GM12874 (cell line): ENCODE data around the gene GZF1.

Experiments used
- CTCF ChIP-seq: IDR thresholded peaks from 2 replicates; pipeline ENCODE4 v1.5.1; 2011; ENCODE audit warnings: low read depth, mild to moderate bottlenecking, control low read depth, low read length, moderate library complexity; ENCODE audit not compliant: insufficient read depth

The GZF1 gene

DNA sequence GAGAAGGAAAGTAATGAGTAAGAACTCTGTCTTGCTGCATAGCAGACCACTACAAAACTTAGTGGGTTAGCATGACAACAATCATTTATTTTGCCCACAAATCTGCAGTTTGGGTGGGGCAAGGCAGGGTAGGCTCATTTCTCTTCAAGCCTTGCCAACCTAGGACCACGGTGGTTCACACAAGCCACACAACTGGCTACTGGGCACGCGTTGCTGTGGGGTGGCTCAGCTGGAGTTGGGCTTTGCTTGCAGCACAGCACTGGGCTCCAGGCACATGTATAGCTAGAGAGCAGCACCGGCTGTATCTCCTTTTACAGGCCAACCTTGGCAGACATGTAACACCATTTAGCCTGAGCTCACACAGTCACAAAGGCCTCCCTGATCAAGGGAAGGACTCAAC lies 16.0 kb upstream of the GZF1 start:
- no peak for TF ChIP-seq CTCF

GRCh38 chr20:23347791-23348190 lies 14.2 kb upstream of the GZF1 start:
- no peak for TF ChIP-seq CTCF

DNA sequence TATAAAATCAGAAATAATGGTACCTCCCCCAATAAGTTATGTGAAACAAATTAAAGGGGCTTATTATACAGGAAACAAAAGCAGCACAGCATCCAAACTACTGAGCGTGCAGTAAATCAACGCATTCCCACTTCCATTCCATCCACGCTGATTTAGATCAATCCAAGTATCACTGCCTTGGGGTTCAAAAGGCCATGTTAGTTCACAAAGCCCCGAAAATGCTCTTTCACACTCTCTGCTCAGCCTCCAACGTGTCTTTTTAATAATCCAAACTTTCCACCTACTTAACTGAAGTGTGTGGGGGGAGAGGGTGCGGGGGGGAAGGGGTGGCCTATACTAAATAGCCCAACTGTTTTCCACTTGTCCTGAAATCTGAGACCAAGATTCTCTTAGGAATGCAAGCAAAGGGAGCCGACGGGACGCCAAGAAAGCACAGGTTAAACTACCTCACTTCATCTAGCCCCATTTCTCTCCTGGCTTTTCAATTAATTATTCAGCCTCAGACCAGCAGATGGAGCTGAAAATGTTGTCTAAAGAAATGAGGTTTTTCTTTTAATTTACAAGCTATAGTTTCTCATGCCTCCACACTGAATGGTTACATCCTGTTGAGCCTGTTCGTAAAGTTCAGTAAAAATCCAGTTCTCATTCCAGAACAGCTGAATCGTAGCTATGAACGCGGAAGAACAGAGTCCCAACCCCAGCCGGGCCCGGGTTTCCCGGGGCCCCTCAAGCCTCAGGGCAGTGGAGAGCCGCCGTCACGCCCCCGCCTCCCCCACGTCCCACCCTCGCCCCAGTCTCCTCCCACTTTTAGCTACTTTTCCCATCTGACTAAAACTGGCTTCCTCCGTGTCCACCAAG lies 12.4 kb upstream of the GZF1 start:
- TF ChIP-seq CTCF, result peak; percentile 32

GRCh38 chr20:23350196-23350903 lies 11.6 kb upstream of the GZF1 start, which contains the start of gene NXT1:
NXT1 (plus strand) TSS chr20:23350791; CDS start chr20:23354042, 3,251 bp downstream.
- TF ChIP-seq CTCF, result no peak

DNA sequence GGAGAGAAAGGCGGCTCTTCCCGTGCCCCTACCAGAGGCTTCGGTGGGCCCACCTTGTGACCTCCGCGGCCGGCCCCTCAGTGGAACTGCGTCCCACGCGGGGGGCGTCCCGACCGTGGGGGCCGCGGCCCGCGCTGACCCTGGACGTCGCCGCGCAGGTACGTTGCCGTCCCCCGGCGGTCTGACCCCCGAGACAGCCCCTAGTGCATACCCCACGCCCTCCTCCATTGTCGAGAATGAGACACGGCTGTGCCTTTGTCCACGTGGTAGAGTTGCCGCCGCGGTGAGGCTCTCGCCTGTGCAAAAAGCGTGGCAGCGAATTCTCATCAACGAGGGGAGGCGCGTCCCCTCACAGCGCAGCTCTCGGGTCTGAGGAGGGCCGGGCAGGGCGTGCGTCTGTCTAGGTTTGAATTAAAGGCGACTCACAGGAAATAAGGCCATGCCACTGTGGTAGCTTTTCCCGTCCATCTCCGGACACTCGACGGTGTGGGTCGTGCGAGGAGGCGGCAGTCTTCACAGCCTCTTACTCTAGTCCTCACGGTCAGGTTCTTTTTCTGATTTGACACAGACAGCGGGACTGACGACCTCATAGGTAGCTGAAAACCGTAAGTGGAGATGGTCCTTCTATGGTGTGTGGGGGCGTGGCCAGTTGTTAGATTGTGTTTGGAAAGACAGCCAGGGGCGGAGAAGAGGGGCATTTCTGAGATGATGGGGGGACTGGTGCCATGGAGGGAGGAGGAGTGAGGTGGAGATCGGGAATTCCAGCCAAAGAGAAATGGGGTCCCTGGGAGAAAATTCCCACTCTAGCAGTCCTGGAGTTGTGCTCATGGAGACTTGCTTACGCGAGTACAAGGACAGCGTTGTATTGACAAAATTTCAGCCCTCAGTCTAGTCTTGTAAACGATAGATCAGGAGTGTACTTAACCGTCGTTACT lies 10.8 kb upstream of the GZF1 start:
- no peak for TF ChIP-seq CTCF

GRCh38 chr20:23356203-23356602 lies 5.8 kb upstream of the GZF1 start:
- TF ChIP-seq CTCF, result no peak
